Mononuclear cell (primary cell): ENCODE data around the gene ACTA1. TPM values are rescaled to one million over a fixed set of nuclear protein-coding genes. Genes with fewer than 3 reads are reported as not detected.
"Not testable (repeated sequence)": the region's sequence is repeated elsewhere in the genome, so short reads cannot be mapped to it uniquely, and the experiment has no call there.

ENCODE experiments used
- H3K27me3 ChIP-seq: 2 replicates; pipeline ENCODE4 v1.6.0; 2011; ENCODE audit warnings: low read length, control low read depth; ENCODE audit not compliant: insufficient read depth
- H3K4me1 ChIP-seq: 2 replicates; pipeline ENCODE4 v1.5.1; 2011; ENCODE audit warnings: mild to moderate bottlenecking, low read length, control low read depth; ENCODE audit not compliant: insufficient read depth
- H3K4me3 ChIP-seq: 2 replicates; pipeline ENCODE4 v1.5.1; 2011; ENCODE audit warnings: mild to moderate bottlenecking, low read length, moderate library complexity
- H3K9me3 ChIP-seq: 2 replicates; pipeline ENCODE4 v1.5.1; 2011; ENCODE audit warnings: low read depth, mild to moderate bottlenecking, control low read depth, low read length
- total RNA-seq: library from RNA; depleted of rRNA; stranded (reverse); fragments of >200 nt; gene quantifications from one replicate; pipeline ENCODE4 v1.2.3, GENCODE V29; 2012

ACTA1 gene
- not detected for total RNA-seq

- H3K4me3 ChIP-seq, result no peak within 1 kb of the TSS
- no peaks in the 10 kb centered on the region for H3K9me3 ChIP-seq
- H3K4me1 ChIP-seq, result peaks cover 10% of the 10 kb centered on the region
- peaks cover 58% of the 10 kb centered on the region for H3K27me3 ChIP-seq
These were observed at the start of gene ACTA1 for GRCh38 chr1:229434005-229434640. Gene ACTA1, minus strand, starts transcription at chr1:229434094. Its CDS starts 979 bp downstream, at chr1:229433115.

DNA sequence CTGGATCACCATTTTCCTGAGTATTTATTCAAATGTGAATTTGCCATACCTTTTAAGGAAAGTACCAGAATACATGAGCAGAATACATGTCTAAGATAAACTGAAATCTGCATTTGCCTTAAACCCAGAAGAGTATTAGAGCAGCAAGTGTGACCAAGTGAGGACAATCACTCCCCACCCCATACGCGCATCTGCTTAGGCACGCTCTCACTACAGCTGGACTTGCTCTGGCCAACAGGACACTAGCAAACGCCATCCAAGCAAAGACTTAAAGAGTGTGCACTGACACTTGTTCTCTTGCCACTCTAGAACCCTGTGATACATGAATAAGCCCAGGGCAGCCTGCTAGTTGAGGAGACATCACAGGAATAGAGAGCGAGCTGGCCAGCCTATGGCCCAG, 48.6 kb upstream of the ACTA1 start:
- Histone ChIP-seq H3K4me3 (no peak overlapping the region), H3K4me1 (peaks cover 13% of the 10 kb centered on the region), H3K27me3 (no peaks in the 10 kb centered on the region), H3K9me3 (no peaks in the 10 kb centered on the region)

GRCh38 chr1:229480495-229480894, 46.6 kb upstream of the ACTA1 start:
- H3K27me3 ChIP-seq, result no peaks in the 10 kb centered on the region
- no peak overlapping the region for H3K4me3 ChIP-seq
- H3K9me3 ChIP-seq, result no peaks in the 10 kb centered on the region
- peaks cover 13% of the 10 kb centered on the region for H3K4me1 ChIP-seq

DNA sequence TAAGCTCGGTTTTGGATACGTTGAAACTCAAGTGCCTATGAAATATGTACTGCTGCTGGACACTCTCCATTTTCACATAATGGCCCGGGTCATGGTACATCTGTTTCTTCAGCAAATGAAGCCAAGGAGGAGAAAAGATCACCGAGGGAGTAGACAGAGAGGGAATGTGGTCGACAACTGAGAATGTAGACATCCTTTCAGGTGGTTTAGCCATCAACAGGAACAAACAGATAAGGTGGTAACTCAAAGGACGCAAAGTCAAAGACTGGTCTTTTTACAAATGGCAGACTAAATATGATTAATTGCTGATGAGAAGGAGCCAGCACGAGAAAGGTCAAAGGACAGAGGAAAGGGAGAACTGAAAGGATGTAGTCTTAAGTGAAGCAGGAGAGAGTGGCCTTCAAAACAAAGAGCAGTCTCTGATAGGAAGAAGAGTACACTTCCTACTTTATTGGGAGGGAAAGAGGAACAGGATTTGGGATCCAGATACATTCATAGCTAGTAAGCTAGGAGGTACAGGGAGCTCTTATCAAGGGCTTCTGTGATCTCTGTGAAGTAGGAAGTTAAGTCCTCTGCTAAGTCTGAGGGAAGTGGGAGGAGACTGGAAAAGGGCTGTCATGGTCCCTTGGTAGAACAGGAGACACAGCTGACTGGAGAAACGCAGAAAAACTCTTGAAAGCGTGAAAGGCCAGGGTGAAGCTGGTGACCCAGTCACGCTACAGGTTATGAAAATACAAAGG, 45.9 kb upstream of the ACTA1 start:
- Histone ChIP-seq H3K9me3 (no peaks in the 10 kb centered on the region), H3K4me1 (peaks cover 13% of the 10 kb centered on the region), H3K27me3 (no peaks in the 10 kb centered on the region), H3K4me3 (no peak overlapping the region)

DNA sequence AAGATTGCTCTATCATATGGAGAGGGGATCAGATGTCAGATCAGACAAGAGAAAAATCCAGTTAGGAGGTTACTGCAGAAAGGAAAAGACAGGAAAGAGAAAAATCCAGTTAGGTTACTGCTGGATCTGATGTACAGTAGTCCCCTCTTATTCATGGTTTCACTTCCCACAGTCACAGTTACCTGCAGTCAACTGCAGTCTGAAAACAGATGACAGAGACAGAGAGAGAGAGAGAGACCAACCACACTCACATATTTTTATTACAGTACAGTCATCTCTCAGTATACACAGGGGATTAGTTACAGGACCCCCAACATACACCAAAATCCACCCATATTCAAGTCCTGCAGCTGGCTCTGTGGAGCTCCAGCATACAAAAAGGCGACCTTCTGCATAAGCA, 45.0 kb upstream of the ACTA1 start:
- Histone ChIP-seq H3K27me3 (no peaks in the 10 kb centered on the region), H3K4me1 (peaks cover 13% of the 10 kb centered on the region)

DNA sequence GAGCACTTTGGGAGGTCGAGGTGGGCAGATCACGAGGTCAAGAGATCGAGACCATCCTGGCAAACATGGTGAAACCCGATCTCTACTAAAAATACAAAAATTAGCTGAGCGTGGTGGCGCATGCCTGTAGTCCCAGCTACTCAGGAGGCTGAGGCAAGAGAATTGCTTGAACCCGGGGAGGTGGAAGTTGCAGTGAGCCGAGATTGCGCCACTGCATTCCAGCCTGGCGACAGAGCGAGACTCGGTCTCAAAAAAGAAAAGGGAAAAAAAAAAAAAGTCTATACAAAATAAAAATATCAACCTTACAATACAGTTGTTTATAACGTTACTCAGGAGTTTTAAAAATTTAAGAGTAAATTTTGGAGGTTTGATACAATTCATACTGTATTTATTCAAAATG, 42.0 kb upstream of the ACTA1 start:
- not testable (repeated sequence) for H3K9me3 ChIP-seq

More for the DNA sequence above, 45.0 kb upstream of the ACTA1 start:
- H3K4me3 ChIP-seq, result no peak overlapping the region
- no peaks in the 10 kb centered on the region for H3K9me3 ChIP-seq

DNA sequence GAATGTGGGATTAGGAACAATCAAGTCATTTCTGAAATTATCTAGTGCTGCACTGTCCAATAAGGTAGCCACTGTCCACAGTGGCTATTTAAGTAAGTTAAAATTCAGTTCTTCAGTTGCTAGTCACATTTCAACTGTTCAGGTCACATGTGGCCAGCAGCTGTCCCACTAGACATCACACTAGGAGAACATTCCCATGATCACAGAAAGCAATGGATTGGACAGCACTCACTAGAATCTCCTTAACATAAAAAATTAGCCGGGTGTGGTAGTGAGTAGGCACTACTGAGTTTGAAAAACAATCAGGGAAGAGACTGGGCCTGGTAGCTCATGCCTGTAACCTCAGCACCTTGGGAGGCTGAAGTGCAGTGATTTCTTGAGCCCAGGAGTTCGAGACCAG, 40.6 kb upstream of the ACTA1 start:
- Histone ChIP-seq H3K4me3 (no peak overlapping the region), H3K27me3 (no peaks in the 10 kb centered on the region), H3K9me3 (no peaks in the 10 kb centered on the region), H3K4me1 (peaks cover 3% of the 10 kb centered on the region)

More for the DNA sequence above, 42.0 kb upstream of the ACTA1 start:
- H3K27me3 ChIP-seq, H3K4me3 ChIP-seq: not testable (repeated sequence)
- peaks cover 12% of the 10 kb centered on the region for H3K4me1 ChIP-seq

DNA sequence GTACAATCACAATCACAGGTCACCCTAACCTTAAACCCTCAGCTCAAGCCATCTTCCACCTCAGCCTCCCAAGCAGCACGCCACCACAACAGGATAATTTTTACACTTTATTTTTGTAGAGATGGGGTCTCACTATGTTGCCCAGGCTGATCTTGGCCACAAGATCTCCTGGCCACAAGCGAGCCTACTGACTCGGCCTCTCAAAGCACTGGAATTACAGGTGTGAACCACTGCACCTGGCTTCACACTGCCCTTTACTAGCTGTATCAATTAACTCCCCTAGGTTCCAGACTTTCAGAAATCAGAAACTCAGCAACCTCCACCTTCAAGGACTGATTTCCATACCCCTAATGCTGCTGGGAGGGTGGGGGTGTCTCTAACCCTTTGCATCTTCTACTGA, 37.3 kb upstream of the ACTA1 start:
- no peaks in the 10 kb centered on the region for H3K4me1 ChIP-seq
- H3K9me3 ChIP-seq, result no peaks in the 10 kb centered on the region

DNA sequence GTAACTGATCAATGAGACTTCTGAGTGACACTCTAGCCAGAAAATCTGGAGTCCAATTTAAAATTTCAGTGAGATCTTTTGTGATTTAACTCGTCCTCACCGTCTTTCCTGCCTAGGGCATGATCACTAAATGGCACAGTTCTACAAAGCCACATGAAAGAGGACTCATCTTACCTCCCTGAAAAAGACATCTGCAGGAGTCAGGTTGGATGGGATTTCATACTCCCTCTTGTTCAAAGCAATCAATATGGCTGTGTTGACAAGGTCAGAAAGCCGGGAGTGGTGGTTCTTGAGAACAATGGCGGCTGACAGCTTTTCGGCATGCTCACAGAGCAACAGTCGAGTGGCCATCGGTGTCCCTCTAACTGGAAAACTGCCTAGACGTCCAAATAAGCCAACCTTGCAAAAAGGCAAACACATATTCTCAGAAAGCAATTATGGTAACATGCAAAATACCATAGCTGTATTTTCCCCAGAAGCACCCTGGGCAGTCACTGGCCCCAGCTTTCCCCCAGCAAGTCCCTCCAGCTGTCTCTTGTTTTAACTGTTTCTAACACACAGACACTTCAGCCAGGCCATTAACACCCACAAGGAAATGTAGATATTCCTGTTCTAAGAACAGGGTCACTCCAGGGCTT, 36.6 kb upstream of the ACTA1 start:
- no peaks in the 10 kb centered on the region for H3K27me3 ChIP-seq

More for the DNA sequence above, 37.3 kb upstream of the ACTA1 start:
- no peak overlapping the region for H3K4me3 ChIP-seq
- no peaks in the 10 kb centered on the region for H3K27me3 ChIP-seq

DNA sequence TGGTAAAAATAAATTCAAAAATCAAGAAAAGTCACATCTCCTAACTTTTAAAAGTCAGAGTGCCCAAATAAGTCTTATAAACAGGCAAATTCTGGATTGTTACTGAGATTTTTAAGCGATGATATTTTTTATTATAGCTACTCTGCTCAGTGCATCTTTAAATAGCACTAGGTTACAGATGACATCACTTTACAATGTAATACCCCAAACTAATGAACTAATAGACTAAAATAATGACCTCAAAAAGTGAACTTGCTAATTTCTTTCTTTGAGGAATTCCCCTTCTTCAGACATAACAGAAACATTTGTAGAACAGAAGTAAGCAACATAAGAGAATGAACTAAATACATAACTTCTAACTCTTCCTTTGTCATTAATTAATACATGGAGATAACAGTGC, 33.0 kb upstream of the ACTA1 start:
- no peaks in the 10 kb centered on the region for H3K4me1 ChIP-seq
- no peaks in the 10 kb centered on the region for H3K27me3 ChIP-seq
- H3K9me3 ChIP-seq, result no peaks in the 10 kb centered on the region

More for the DNA sequence above, 36.6 kb upstream of the ACTA1 start:
- H3K4me3 ChIP-seq, result no peak overlapping the region
- H3K9me3 ChIP-seq, result no peaks in the 10 kb centered on the region
- no peaks in the 10 kb centered on the region for H3K4me1 ChIP-seq

DNA sequence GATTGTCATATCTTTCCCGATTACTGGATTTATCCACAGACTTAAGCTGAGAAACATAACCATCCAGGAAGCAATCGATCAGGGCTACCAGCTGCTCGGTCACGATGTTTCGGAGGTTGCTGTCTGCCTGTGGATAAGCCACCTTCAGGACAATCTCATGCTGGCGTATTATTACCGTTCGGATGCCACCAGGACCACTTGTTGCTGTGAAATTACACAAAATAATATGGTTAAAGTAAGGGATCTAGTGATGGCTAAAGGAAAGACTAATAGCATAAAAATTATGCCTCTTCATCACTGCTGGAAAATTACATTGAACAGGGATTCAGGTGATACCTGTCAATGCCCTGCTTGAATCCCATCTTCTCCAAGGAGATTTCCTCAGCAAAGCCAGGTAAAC, 30.8 kb upstream of the ACTA1 start:
- H3K9me3 ChIP-seq, result no peaks in the 10 kb centered on the region
- H3K4me1 ChIP-seq, result no peaks in the 10 kb centered on the region
- no peak overlapping the region for H3K4me3 ChIP-seq
- no peaks in the 10 kb centered on the region for H3K27me3 ChIP-seq

More for the DNA sequence above, 33.0 kb upstream of the ACTA1 start:
- H3K4me3 ChIP-seq, result no peak overlapping the region

DNA sequence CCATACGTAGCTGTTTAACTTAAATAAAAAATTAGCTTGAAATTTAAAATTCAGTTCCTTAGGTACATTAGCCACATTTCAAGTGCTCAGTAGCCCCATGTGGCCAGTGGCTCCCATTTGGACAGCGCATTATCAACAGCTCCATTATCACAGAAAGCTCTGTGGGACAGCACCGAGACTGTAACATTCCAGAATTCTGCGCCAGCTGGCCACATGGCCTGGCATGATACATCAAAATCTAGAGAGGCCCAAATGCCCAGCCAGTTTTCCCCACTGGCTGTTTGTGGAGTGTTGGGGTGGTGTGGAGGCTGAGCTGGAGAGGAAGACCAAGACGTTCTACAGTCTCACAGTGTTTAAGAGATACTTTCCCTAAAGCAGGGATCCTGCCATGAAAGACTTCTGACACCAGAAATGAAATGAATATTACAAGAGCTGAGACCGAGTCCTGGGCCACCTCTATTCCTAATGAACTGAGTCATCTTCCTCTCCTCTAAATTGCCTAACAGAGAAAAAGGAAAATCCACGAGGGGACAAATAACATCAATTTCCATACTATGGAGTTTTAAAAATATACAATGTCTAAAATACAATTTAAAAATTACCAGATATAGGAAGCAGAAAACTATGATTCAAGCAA, 27.3 kb upstream of the ACTA1 start:
- H3K4me1 ChIP-seq, result no peaks in the 10 kb centered on the region
- no peaks in the 10 kb centered on the region for H3K27me3 ChIP-seq
- H3K4me3 ChIP-seq, result no peak overlapping the region
- no peaks in the 10 kb centered on the region for H3K9me3 ChIP-seq

DNA sequence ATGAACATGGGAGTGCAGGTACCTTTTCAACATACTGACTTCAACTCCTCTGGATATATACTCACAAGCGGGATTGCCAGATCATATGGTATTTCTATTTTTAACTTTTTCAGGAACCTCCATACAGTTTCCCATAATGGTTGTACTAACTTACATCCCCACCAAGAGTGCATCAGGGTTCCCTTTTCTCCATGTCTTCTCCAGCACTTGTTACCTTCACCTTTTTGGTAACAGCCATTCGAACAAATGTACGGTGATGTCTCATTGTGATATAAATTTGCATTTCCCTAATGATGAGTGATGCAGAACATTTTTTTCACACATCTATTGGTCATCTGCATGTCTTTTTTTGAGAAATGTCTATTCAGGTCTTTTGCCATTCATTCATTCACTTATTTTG, 25.9 kb upstream of the ACTA1 start:
- Histone ChIP-seq H3K4me3 (no peak overlapping the region), H3K4me1 (no peaks in the 10 kb centered on the region), H3K27me3 (no peaks in the 10 kb centered on the region), H3K9me3 (no peaks in the 10 kb centered on the region)

DNA sequence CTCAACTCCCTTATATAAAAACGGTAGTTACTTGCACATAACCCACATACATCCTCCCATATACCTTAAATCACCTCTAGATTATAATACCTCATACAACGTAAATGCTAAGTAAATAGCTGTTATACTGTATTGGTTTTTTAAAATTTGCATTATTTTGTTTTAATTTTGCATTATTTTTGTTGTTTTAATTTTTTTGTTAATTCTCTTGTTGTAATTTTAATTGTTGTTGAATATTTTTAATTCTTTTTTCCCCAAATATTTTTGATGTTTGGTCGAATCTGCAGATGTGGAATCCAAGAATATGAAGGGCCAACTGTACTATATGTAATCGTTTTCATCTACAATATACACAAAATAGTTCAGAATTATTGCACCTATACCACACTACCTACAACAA, 23.5 kb upstream of the ACTA1 start:
- H3K9me3 ChIP-seq, result no peaks in the 10 kb centered on the region
- no peaks in the 10 kb centered on the region for H3K4me1 ChIP-seq
- H3K4me3 ChIP-seq, result no peak overlapping the region
- no peaks in the 10 kb centered on the region for H3K27me3 ChIP-seq

- no peak overlapping the region for H3K4me3 ChIP-seq
These were observed 22.1 kb upstream of the ACTA1 start for GRCh38 chr1:229456016-229456415.

More at GRCh38 chr1:229456016-229456415, 22.1 kb upstream of the ACTA1 start:
- Histone ChIP-seq H3K27me3 (no peaks in the 10 kb centered on the region), H3K9me3 (no peaks in the 10 kb centered on the region), H3K4me1 (no peaks in the 10 kb centered on the region)
